ENCODE measurements around the gene ZNF407. TPM values are rescaled to one million over a fixed set of nuclear protein-coding genes. Genes with fewer than 3 reads are reported as not detected.

Gene ZNF407
- total RNA-seq, 1 donor from 2014 or later, result 14.2 TPM

DNA sequence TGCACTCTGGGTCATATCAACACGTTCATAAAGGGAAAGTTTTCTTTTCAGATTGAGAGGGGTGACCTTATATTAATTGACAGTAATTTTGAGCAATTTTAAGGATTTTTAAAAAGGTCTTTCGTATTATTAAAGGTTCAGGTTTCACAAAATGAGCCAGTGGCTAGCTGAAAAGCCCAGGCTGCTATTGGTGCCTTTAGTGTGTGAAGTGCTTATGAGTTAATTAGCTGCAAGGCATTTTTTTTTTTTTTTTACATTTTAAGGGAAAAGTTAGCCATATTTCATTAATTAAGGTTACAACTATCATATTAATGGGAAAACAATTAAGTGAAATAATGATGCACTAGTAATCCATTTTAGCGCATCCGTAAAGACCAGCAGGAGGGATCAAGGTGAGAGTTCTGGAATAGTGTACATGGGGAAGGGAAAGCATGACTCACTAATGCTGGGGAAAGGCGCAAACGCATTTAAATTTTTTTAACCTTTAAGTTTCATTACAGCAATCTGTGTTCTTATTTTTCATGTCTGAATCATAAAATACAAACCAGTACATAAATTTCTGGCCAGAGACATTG lies 200.0 kb downstream of the ZNF407 start:
- TF ChIP-seq, protein P1, sequence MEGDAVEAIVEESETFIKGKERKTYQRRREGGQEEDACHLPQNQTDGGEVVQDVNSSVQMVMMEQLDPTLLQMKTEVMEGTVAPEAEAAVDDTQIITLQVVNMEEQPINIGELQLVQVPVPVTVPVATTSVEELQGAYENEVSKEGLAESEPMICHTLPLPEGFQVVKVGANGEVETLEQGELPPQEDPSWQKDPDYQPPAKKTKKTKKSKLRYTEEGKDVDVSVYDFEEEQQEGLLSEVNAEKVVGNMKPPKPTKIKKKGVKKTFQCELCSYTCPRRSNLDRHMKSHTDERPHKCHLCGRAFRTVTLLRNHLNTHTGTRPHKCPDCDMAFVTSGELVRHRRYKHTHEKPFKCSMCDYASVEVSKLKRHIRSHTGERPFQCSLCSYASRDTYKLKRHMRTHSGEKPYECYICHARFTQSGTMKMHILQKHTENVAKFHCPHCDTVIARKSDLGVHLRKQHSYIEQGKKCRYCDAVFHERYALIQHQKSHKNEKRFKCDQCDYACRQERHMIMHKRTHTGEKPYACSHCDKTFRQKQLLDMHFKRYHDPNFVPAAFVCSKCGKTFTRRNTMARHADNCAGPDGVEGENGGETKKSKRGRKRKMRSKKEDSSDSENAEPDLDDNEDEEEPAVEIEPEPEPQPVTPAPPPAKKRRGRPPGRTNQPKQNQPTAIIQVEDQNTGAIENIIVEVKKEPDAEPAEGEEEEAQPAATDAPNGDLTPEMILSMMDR (IDR thresholded peaks at IDR 0.05), result no peak
- H3K36me3 Mint-ChIP-seq (ENCODE audit: unreplicated experiment), result peaks cover 2% of the 10 kb centered on the region
- peak overlapping the region; percentile 6 for H3K27ac Mint-ChIP-seq (ENCODE audit: unreplicated experiment)
- peaks cover 28% of the 10 kb centered on the region for H3K4me1 Mint-ChIP-seq (ENCODE audit: unreplicated experiment)
- no peak overlapping the region for H3K4me3 Mint-ChIP-seq (ENCODE audit: unreplicated experiment)
- no peaks in the 10 kb centered on the region for H3K27me3 Mint-ChIP-seq (ENCODE audit: unreplicated experiment)
- no peak for DNase-seq (ENCODE audit: extremely low spot score, unreplicated experiment)
- no peaks in the 10 kb centered on the region for H3K9me3 Mint-ChIP-seq (ENCODE audit: unreplicated experiment)

DNA sequence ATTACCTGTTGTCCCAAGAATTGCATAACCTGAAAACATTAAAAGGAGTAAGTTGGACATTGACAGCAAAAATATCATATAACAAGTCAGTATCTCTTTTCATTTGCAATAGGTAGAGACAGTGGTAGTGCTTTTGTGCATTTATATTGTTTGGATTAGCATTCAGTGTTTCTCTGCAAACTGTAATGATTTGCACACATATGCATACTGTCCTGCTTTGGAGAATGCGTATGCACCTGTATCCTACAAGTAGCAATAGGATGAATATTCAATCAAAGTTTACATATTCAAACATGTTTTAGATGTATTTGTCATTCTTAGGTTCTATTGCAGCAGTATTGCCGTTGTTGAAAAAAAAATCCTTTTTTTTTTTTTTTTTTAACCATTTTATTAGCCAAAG lies 201.9 kb downstream of the ZNF407 start:
- H3K4me3 Mint-ChIP-seq (ENCODE audit: unreplicated experiment), result no peak overlapping the region
- H3K27me3 Mint-ChIP-seq (ENCODE audit: unreplicated experiment), result no peaks in the 10 kb centered on the region
- DNase-seq (ENCODE audit: extremely low spot score, unreplicated experiment), result no peak
- no peaks in the 10 kb centered on the region for H3K9me3 Mint-ChIP-seq (ENCODE audit: unreplicated experiment)
- H3K4me1 Mint-ChIP-seq (ENCODE audit: unreplicated experiment), result peaks cover 26% of the 10 kb centered on the region
- H3K36me3 Mint-ChIP-seq (ENCODE audit: unreplicated experiment), result no peaks in the 10 kb centered on the region
- TF ChIP-seq, protein P1 (IDR thresholded peaks at IDR 0.05), result no peak
- H3K27ac Mint-ChIP-seq (ENCODE audit: unreplicated experiment), result no peak overlapping the region

DNA sequence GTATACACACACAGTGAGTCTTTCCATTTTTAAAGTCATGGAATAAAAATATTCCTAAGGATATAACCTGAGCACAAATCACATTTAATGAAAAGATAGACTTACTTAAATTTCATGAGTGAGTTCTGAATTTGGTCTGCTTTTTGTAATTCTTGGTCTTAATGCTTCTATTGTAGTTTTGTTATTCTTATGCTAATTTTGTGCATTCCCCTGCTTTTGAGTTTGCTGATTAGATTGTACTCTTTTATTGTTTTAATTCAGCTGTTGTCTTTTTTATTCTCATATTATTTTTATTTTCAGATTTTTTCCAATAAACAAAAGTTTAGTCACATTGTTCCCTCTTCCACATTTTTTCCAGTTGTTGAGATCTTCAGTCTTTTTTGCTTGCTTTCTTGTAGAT lies 202.4 kb downstream of the ZNF407 start:
- no peak for DNase-seq (ENCODE audit: extremely low spot score, unreplicated experiment)
- peaks cover 28% of the 10 kb centered on the region for H3K4me1 Mint-ChIP-seq (ENCODE audit: unreplicated experiment)
- H3K27ac Mint-ChIP-seq (ENCODE audit: unreplicated experiment), result no peak overlapping the region
- no peaks in the 10 kb centered on the region for H3K9me3 Mint-ChIP-seq (ENCODE audit: unreplicated experiment)
- H3K4me3 Mint-ChIP-seq (ENCODE audit: unreplicated experiment), result no peak overlapping the region
- TF ChIP-seq, protein P1 (IDR thresholded peaks at IDR 0.05), result no peak
- no peaks in the 10 kb centered on the region for H3K36me3 Mint-ChIP-seq (ENCODE audit: unreplicated experiment)
- H3K27me3 Mint-ChIP-seq (ENCODE audit: unreplicated experiment), result no peaks in the 10 kb centered on the region

DNA sequence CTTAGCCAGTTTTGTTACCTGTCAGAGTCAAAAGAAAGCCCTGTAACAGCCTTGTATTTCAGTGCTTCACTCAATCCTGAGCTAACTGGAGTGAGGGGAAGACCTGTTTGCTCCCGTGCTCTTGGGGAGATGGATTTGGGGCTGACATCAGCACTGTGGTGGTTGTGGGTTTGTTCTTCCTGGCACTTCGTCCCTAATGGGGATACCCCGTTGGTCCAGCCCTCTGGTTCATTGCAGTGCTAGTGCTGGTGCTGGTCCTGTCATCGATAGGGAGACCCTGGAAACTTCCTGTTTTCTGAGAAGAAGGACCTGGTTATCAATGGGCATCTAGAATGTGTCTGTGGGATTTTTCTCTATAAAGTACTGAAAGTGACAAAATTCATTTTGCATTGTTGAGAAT lies 205.4 kb downstream of the ZNF407 start:
- no peaks in the 10 kb centered on the region for H3K9me3 Mint-ChIP-seq (ENCODE audit: unreplicated experiment)
- peaks cover 29% of the 10 kb centered on the region for H3K4me1 Mint-ChIP-seq (ENCODE audit: unreplicated experiment)

DNA sequence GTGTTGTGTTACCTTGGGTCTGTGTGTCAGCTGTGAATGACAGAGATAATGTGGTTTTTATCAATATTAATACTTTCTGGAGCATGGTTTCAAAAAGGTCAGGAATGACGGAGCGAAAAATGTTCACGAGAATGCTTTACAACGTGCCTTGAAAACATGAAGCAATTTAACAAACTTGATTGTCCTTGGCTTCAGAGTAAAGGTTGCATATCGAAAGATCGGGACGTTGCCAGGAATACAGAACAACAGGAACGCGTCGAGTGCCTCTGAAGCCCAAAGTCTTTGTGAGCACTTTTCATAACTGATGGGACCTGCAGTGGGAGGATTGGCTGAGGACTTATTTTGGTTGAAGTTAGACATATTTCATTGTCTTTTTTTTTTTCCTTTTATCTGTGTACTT lies 206.1 kb downstream of the ZNF407 start:
- peaks cover 22% of the 10 kb centered on the region for H3K4me1 Mint-ChIP-seq (ENCODE audit: unreplicated experiment)
- no peaks in the 10 kb centered on the region for H3K27me3 Mint-ChIP-seq (ENCODE audit: unreplicated experiment)
- H3K27ac Mint-ChIP-seq (ENCODE audit: unreplicated experiment), result no peak overlapping the region
- no peak for DNase-seq (ENCODE audit: extremely low spot score, unreplicated experiment)
- H3K9me3 Mint-ChIP-seq (ENCODE audit: unreplicated experiment), result no peaks in the 10 kb centered on the region
- TF ChIP-seq, protein P1 (IDR thresholded peaks at IDR 0.05), result no peak
- H3K36me3 Mint-ChIP-seq (ENCODE audit: unreplicated experiment), result no peaks in the 10 kb centered on the region
- no peak overlapping the region for H3K4me3 Mint-ChIP-seq (ENCODE audit: unreplicated experiment)

More for the DNA sequence above, 205.4 kb downstream of the ZNF407 start:
- Mint-ChIP-seq H3K4me3 (ENCODE audit: unreplicated experiment) (no peak overlapping the region), H3K36me3 (ENCODE audit: unreplicated experiment) (no peaks in the 10 kb centered on the region), H3K27me3 (ENCODE audit: unreplicated experiment) (no peaks in the 10 kb centered on the region), H3K27ac (ENCODE audit: unreplicated experiment) (no peak overlapping the region)
- no peak for DNase-seq (ENCODE audit: extremely low spot score, unreplicated experiment)
- TF ChIP-seq, protein P1 (IDR thresholded peaks at IDR 0.05), result no peak
